Amniotic epithelial cell (primary cell): ENCODE measurements around the gene MAT2A.
A peak's percentile ranks its signal among the peaks of the same experiment; 100 is the strongest.
"Not testable (repeated sequence)": the region's sequence is repeated elsewhere in the genome, so short reads cannot be mapped to it uniquely, and the experiment has no call there.

Experiments
- DNase-seq: peaks from one replicate; pipeline ENCODE4 v3.0.0-alpha.2; 2010; ENCODE audit warnings: low read depth

Gene MAT2A

DNA sequence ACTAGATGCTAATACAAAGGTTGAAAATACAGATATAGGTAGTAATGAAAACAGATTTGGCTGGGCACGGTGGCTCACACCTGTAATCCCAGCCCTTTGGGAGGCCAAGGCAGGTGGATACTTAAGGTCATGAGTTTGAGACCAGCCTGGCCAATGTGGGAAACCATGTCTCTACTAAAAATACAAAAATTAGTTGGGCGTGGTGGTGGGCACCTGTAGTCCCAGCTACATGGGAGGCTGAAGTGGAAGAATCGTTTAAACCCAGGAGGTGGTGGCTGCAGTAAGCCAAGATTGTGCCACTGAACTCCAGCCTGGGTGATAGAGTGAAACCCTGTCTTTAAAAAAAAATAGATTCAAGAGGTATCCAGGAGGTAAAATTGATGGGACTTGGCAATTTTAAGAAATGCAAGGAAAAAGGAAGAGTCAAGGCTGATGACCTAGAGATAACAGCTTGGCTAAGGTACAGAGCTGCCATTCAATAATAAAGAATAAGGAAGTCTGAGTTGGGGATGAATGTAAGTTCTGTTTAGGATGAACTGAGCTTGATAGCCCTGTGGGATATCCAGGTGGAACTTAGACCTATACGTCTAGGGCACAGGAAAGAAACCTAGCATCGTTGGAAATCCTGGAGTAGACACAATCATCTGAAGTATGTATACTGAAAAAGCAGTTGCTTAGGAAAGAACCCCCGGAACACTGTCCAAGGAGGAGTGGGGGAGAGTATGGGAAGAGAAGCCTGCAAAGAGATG is 9.1 kb downstream of the MAT2A start:
- DNase-seq, result peak; percentile 25

DNA sequence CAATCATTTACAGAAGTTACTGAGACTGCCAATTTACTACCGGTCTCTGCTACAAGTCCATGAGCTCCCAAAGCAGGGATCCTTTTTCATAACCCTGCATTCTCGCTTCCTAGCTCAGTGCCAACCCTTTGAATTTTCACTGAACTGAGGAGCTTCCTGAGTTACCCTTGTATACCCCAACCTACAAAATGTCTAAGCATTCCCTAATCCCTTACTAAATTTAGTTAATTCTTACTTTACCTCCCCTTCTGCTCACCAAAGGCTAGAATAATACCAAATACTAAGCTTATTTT is 9.6 kb downstream of the MAT2A start:
- DNase-seq, result no peak

DNA sequence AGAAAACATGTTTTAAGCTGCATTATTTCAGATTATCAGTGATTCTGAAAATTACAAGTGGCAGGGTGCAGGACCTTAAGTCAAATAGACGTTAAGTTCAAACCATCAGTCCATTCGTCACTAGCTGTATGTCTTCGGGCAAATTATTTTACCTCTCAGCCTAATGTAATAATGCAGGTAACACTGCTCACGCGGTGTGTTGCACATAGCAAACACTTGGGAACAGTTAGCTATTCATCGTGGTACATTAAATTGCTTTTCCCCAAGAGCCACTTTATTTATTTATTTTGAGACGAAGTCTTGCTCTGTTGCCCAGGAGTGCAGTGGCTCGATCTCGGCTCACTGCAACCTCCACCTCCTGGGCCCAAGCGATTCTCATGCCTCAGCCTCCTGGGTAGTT is 10.1 kb downstream of the MAT2A start:
- DNase-seq, result no peak

DNA sequence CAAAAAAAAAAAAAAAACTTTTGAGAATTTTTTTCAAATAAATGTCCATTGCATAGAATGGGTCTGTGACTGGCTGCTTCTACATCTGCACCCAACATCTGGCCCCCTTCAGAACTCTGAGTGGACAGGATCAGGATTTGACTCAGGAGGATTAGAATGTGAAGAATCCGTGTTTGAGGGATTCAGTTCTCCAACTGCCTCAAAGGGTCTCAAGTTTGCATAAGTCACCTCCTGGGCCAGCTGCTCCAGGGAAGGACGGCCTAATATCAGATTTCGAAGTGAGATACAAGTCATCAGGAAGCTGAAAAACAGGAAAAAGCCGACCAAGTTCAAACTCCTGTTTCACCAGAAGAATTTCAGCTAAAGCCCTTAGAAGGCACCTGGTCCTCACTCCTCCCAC is 10.9 kb downstream of the MAT2A start:
- DNase-seq, result peak; percentile 85

DNA sequence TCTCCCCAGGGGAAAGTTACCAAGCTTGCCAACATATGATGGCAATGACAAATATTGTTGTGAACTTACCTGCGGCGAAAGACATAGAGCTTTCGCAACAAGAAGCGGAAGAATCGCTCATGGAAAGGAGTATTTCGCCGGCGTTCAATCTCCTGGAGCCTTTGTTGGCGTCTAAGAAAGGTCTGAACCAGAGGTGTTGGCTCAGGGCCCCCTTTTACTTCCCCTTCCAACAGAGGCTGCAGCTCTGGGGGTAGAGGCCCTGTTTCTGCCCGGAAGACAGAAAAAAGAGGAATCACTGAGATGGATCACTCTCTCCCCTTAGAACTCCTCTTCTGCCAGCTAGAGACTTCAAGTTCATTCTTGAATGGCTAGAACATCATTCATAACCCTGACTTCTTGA is 11.5 kb downstream of the MAT2A start:
- no peak for DNase-seq

DNA sequence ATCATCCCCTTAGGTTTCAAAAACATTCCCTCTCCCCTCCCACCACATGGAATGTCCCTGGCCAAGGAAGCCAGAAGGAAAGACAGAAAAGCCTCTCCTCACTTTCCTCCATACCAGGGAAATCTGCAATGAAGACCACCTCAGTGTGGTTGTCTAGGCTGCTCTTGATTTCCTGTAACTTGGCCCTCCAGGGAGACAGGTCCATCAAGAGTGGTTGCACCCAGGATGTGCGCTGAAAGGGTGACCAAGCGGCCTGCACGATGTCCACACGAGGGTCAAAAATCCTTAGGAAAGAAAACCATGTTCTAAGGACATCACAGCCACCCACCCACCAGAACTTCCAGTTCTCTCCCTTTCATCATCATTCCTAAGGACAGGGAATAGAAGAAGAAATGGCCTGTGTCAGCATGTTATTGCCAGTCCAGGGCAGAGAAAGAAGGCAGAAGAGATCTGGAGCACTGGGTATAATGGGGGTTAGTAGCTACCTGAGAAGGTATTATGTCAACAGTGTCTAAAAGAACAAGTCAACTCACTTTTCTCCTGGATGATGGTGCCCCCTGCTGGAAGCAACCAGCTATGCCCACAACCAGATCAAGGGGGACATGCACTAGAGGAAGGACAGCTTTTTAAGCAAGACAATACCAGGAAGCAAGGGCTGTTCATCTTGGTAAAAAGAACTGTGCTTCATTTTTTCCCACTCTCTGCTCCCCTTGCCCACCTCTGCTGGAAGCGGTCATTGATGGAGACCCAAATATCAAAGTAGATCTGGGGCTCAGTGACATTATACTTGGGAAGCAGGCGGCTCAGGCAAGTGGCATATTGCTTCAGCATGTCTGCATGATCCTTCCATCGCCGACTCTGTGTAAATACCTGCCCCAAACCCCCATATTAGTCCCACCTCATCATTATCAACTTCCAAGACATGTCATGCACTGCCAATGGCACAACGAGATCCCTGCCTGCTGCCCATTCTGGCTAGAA is 13.0 kb downstream of the MAT2A start:
- peak; percentile 68 for DNase-seq

DNA sequence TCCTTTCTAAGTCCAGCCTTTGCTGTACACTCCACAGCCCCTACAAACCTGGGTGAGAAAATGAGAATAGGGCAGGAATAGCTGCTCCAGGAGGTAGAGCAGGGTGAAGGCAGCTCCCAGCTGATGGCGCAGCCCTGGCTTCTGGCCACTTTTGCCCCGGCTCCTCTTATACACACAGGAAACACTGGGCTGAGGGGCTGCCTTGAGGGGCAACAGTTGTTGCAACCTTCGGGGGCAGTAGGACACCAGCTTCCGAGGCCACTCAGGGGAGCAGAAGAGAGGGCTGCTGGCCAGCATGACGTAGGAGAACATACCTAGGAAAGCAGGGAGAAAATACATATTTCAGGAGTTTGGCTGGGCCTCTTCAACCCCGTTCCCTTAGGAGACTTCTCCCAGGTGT is 14.2 kb downstream of the MAT2A start:
- no peak for DNase-seq

DNA sequence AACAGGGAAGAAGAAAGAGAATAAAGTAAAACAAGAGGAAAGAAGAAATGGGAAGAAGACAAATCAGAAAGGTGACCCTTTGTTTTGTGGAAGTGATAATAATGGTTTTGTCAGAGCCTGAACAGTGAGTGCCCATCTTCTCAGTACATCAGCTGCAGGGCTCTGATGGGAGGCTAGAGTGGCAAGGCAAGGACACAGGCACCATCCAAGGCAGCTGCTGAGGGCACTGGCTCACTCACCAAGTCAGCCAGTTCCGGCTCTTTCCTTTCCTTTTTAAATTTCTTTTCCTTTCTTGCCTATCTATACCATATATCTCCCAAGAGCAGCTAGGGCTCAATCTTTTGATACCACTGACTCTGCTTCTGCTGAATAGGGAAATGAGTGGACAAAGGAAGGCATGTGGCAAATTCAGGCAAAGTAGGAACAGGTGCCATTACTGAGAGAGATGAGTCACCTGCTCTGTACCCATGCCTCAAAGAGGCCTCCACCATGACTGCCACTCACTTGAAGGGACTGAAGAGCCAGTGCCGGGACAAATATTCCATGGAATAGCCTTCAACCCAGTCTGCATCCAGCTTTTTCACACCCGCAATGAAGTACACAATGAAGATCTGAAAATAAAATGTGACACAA is 16.1 kb downstream of the MAT2A start:
- no peak for DNase-seq

DNA sequence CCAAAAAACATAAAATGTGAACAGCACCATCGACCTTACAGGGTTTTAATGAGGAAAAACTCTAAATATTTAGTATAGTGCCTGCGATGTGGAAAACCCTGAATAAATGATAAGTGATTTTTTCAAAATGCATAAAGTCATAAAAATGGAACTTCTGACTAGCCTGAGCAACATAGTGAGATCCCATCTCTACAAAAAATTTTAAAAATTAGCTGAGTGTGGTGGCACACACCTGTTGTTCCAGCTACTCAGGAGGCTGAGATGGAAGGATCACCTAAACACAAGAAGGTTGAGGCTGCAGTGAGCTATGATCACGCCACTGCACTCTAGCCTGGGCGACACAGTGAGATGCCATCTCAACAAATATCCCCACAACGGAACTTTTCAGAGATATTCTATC is 18.2 kb downstream of the MAT2A start:
- DNase-seq, result no peak

DNA sequence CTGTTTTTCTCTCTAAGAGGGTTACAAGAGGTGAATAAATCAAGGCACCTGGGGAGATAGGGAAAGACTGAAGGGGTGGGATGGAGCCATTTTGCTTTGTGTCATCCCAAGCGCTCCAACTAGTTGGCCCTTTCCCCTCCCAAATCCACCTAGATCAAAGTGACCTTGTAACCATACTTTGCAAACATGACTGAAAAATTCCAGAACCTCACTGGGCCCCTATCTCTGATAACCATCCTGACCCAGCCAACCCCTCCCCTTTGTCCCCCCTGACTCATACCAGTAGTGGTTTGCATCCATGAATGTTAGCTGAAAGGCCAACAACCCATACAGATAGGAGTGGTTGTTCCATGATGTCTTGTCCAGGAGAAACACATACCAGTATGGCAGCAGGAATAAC is 19.2 kb downstream of the MAT2A start:
- no peak for DNase-seq

DNA sequence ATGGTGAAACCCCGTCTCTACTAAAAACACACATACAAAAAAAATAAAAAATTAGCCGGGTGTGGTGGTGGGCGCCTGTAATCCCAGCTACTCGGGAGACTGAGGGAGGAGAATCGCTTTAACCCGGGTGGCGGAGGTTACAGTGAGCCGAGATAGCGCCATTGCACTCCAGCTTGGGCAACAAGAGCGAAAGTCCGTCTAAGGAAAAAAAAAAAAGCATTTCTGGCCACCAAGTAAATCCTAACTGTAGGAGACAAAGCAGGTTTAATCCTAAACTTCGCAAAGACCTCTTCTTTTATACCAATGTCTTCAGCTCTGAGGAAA is 21.4 kb downstream of the MAT2A start:
- DNase-seq, result not testable (repeated sequence)

DNA sequence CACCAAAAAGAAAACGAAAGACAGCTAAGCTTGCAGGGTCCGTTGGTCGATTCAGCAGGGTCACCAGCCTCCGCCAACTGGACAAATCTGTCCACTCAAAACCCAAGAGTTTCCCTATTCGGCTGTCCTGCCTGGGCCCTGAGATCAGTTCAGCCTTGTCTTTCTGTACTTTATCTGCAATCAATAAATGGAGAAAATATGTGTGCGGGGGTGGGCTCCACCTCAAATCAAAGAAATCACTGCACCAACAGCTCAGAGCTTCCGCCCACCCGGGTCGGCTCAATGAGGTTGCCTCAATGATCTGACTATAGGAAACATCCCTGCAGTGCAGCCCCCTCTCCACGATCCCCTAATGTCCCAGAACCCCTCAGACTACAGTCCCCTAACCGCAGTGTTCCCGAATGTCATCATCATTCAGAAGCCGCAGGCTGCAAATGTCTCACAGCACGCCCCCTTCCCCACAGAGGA is 21.9 kb downstream of the MAT2A start:
- DNase-seq, result no peak

DNA sequence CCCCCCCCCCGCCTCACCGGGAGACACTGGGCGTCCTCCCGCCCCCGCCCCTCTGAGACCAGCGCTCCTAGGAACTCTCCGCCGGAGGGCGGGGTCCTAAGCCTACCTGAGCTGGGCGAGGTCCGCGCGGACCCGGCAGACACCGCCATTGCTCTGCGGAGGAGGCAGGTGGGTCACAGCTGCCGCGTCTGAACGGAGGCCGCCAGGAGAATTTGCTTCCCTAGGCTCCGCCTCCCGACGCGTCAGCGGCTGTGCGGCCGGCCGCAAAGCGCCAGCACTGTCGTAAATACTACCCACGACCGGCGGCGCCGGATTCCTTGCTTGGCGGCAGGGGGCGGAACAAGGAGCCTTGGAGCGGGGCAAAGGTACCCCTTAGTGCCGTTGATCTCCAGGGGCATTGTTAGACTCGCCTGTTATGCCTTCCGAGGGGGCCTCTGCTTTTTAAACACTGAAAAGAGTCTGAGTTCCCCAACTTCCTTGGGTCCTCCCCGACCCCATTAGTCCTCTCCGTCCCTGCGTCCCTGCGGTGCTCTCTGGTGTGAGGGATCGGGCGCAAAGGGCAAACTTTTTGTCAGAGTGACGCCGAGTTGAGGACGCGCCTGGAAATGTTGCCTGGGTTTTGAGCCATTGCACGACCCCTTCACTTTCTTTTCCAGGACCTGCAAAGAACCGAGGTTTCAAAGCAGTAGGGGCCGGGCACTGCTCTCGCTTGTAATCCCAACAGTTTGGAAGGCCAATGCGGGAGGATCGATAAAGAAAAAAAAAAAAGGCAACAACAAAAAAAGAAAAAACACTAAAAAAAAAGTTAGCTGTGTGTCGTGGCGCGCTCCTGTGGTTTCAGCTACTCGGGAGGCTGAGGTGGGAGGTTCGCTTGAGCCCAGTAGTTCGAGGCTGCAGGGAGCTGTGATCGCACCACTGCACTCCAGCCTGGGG is 22.6 kb downstream of the MAT2A start, which contains the start of gene GGCX:
GGCX (minus strand) TSS at position 214 of the 933 bp plus-strand sequence; CDS start at position 149, 65 bp downstream.
- peak; percentile 89 for DNase-seq

DNA sequence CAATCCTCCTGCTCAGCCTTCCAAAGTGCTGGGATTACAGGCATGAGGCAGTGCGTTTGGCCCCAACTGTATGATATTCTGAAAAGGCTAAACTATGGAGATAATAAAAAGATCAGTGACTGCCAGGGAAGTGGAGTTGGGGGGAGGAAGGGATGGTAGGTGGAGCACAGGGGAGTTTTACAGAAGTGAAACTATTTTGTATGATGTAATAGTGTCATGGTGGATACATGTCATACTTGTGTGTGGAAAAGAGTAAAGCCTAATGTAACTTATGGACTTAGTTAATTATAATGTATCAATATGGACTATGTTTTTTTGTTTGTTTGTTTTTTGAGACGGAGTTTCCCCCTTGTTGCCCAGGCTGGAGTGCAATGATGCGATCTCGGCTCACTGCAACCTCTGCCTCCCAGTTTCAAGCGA is 25.2 kb downstream of the MAT2A start:
- no peak for DNase-seq

DNA sequence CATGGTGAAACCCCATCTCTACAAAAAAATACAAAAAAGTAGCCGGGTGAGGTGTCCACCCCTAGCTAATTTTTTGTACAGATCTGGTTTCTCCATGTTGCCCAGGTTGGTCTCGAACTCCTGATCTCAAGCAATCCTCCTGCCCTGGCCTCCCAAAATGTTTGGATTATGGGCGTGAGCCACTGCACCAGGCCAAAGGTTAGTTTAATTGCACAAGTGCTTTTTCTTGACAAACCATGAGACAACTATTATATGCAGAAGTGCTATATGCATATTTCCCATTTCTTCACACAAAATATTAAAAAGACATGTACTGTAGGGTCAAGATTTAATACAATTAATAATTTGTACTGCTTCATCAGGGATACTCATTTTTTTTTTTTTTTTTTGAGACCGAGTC is 27.3 kb downstream of the MAT2A start:
- no peak for DNase-seq

DNA sequence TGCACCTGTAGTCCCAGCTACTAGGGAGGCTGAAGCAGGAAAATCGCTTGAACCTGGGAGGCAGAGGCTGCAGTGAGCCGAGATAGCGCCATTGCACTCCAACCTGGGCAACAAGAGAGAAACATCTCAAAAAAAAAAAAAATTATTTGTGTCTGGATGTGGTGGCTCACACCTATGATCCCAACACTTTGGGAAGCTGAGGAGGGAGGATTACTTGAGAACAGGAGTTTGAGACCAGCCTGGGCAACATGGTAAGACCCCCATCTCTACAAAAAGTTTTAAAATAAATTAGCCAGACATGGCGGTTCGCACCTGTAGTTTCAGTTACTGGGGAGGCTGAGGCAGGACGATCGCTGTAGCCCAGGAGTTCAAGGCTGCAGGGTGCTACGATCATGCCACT is 36.8 kb downstream of the MAT2A start:
- no peak for DNase-seq

DNA sequence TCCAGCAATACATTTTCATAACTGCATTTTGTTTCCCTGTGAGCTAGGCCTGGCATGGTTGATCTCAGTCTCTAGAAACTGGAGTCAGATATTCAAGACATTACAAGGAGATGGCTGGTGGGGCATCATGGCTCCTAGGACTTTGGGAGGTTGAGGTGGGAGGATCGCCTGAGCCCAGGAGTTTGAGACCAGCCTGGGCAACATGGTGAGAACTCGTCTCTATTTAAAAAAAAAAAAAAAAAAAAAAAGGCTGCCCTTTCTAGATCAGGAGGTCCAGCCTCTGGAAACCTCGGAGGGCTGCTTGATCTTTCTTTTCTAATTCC is 38.1 kb downstream of the MAT2A start:
- no peak for DNase-seq

DNA sequence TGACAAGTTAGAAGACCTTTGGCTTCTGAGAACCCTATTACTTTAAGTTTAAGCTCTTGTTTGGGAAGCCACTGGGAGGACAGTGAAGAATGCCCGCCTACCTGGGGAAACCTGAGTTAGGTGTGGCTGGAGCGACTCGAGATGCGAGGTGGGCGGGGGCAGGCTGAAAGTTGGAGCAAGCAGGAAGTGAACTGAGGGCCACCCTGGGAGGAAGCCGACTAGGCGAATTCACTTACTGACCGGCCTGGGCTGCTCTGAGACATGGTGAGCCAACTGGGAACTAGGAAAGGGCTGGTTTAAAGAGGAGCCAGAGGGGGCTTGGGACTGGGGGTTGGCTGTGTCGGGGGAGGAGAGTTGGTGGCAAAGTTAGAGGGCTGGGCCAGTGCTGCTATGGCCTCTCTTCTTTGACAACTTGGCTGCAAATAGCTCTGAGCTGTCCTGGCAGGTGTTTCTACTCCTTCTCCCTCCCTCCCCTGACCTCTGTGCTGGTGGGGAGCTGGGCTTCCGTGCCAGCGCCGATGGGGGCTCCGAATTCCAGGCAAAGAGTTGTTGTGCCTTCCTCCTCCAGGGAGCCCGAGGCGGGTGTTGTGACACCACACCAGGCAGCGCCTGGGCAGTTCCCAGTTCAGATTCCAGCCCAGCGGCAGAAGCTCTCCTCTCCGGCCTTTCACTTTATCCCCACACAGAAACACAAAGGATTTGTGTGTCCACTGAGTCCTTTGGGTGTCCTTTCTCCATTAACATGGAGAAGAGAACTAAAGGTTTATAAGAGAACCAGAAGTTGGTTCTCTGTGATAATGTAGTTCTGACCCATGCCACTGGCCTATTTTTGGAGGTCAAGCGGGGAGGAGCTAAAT is 38.6 kb downstream of the MAT2A start, which contains the start of gene VAMP8:
VAMP8 (plus strand) TSS at position 201 of the 857 bp plus-strand sequence; CDS start at position 262, 61 bp downstream.
- peak; percentile 43 for DNase-seq

DNA sequence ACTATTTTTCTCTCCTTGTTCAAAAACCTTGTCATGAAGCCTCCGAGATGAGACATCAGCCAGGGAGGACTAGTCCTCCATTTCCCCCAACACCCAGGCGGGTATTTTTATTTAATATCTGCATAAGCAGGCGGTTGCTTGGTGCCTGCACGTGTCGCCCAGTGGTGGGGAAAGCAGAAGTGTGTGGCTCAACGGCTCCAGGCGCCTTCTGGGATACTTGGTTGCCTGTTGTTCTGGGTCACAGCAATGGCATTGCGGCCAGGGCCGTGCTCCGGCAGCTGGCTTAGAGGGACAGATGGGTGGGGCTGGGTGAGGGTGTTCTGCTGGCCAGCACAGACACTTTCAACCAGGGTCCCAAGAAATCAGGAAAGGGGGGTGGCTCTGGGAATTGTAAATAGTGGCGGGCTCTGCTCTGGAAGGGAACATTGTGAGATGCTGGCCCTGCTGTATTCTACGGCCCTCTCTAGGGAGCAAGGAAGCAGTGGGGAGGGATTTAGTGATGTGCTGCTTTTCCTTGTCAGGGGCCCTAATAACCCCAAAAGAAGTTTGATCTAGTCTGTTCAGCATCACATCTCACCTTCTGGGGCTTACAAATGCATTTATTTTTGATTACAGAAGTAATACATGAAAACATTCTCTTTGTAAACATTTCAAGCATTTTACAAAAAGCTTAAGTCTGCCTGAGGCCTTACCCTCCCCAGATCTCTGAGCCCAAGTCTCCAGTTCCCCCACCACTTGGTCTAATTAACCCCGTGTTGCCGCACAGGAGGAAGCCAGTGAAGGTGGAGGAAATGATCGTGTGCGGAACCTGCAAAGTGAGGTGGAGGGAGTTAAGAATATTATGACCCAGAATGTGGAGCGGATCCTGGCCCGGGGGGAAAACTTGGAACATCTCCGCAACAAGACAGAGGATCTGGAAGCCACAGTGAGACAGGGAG is 39.5 kb downstream of the MAT2A start:
- no peak for DNase-seq
